Right lobe of liver (tissue), 4 donors: ENCODE results near the gene PHYH.

Experiments
- POLR2A ChIP-seq: fragments of 450-650 bp; IDR thresholded peaks from one replicate; pipeline ENCODE4 v1.6.1; 2017; ENCODE audit warnings: antibody characterized with exemption, mild to moderate bottlenecking
- TF ChIP-seq, protein P1 (sequence below), 4 donors: fragments of 200-600 bp in 3 of 4; fragments of 450-650 bp in 1 of 4; IDR thresholded peaks; one replicate each; pipeline versions ENCODE4 v1.5.1 to v1.8.0; 2016 to 2022; ENCODE audit warnings: antibody characterized with exemption in 4 of 4, mild to moderate bottlenecking in 2 of 4
- donor health status: DM: no; HTN: no; CAD: no.
- donor health status: DM: no; HTN: no; CAD: no.
- donor health status: DM: no; HTN: yes; CAD: no.

DNA sequence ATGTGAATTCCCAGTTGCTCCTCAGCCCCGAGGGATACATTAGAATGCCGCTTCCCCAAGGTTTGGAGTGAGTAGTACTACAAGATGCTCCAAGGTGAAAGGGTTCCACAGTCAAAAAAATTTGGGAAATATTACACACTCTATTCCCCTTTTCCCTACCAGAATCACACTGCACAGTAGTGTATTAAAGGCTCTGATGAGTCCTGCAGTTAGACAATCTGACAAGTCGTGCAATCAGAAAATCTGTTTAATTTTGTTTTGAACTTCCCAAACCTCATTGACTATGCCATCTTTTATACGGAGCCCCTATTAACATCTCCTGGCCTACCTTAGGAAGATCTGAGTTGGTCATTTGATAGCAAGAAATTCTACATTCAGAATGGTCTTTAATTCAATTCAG is 52.1 kb downstream of the PHYH start:
- no peak for TF ChIP-seq POLR2A
- TF ChIP-seq, protein P1, sequence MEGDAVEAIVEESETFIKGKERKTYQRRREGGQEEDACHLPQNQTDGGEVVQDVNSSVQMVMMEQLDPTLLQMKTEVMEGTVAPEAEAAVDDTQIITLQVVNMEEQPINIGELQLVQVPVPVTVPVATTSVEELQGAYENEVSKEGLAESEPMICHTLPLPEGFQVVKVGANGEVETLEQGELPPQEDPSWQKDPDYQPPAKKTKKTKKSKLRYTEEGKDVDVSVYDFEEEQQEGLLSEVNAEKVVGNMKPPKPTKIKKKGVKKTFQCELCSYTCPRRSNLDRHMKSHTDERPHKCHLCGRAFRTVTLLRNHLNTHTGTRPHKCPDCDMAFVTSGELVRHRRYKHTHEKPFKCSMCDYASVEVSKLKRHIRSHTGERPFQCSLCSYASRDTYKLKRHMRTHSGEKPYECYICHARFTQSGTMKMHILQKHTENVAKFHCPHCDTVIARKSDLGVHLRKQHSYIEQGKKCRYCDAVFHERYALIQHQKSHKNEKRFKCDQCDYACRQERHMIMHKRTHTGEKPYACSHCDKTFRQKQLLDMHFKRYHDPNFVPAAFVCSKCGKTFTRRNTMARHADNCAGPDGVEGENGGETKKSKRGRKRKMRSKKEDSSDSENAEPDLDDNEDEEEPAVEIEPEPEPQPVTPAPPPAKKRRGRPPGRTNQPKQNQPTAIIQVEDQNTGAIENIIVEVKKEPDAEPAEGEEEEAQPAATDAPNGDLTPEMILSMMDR (IDR thresholded peaks at IDR 0.05), result no peak
